Smooth muscle cell (in vitro differentiated cells): ENCODE results near the gene CLSTN2. TPM values are rescaled to one million over a fixed set of nuclear protein-coding genes. Genes with fewer than 3 reads are reported as not detected.
A peak's percentile ranks its signal among the peaks of the same experiment; 100 is the strongest.

Experiments
- DNase-seq: peaks from one replicate; lab custom pipeline; 2025; ENCODE audit not compliant: unreplicated experiment; lab: John Stamatoyannopoulos, UW
- H2AFZ ChIP-seq: fragments of 200-600 bp; sonication (generic); 2 replicates; pipeline ENCODE4 v1.6.0; 2016; ENCODE audit warnings: antibody characterized with exemption, low read depth, mild to moderate bottlenecking
- H3F3A ChIP-seq: fragments of 200-600 bp; sonication (generic); 2 replicates; pipeline ENCODE4 v1.6.0; 2017; ENCODE audit warnings: antibody characterized with exemption, low read depth
- H3K27ac ChIP-seq: fragments of 200-600 bp; sonication (generic); 2 replicates; pipeline ENCODE4 v1.5.1; 2016; ENCODE audit warnings: low read depth, mild to moderate bottlenecking
- H3K27me3 ChIP-seq: fragments of 200-600 bp; sonication (generic); 2 replicates; pipeline ENCODE4 v1.6.1; 2016; ENCODE audit warnings: low read depth, mild to moderate bottlenecking
- H3K36me3 ChIP-seq: fragments of 200-600 bp; sonication (generic); 2 replicates; pipeline ENCODE4 v1.5.1; 2016; ENCODE audit warnings: low read depth
- H3K4me1 ChIP-seq: fragments of 200-600 bp; sonication (generic); 2 replicates; pipeline ENCODE4 v1.5.1; 2016; ENCODE audit warnings: low read depth
- H3K4me2 ChIP-seq: fragments of 200-600 bp; sonication (generic); 2 replicates; pipeline ENCODE4 v1.6.0; 2016; ENCODE audit warnings: mild to moderate bottlenecking
- H3K4me3 ChIP-seq: fragments of 200-600 bp; sonication (generic); 2 replicates; pipeline ENCODE4 v1.5.1; 2016; ENCODE audit warnings: mild to moderate bottlenecking
- H3K79me2 ChIP-seq: fragments of 200-600 bp; sonication (generic); 2 replicates; pipeline ENCODE4 v1.6.0; 2016; ENCODE audit warnings: low read depth, mild to moderate bottlenecking
- H3K9ac ChIP-seq: fragments of 200-600 bp; sonication (generic); 2 replicates; pipeline ENCODE4 v1.6.0; 2016; ENCODE audit warnings: low read depth
- H3K9me3 ChIP-seq: fragments of 200-600 bp; sonication (generic); replicated peaks from 2 replicates; pipeline ENCODE4 v1.5.1; 2016; ENCODE audit warnings: low read depth
- H4K20me1 ChIP-seq: fragments of 200-600 bp; sonication (generic); 2 replicates; pipeline ENCODE4 v1.6.0; 2016; ENCODE audit warnings: low read depth
- CTCF ChIP-seq: fragments of 200-600 bp; sonication (generic); IDR thresholded peaks from 2 replicates; pipeline ENCODE4 v1.5.1; 2017; ENCODE audit warnings: borderline replicate concordance, mild to moderate bottlenecking, antibody characterized with exemption; ENCODE audit not compliant: insufficient read depth, poor library complexity, severe bottlenecking
- WGBS: methylation state at CpG from one replicate; pipeline ENCODE4 v1.1.7; 2016; ENCODE audit warnings: low lambda C conversion rate; 5-methylcytosine and 5-hydroxymethylcytosine counted together
- polyA plus RNA-seq: library from polyadenylated mRNA; unstranded; fragments of >200 nt; fragmentation: Nextera tagmentation; extraction: Ambion mirVana; gene quantifications from 2 replicates; pipeline ENCODE4 v1.2.1, GENCODE V29; 2016
- total RNA-seq: library from RNA; depleted of rRNA; stranded (reverse); fragments of >200 nt; gene quantifications from 2 replicates; pipeline ENCODE4 v1.2.3, GENCODE V29; 2014

Gene CLSTN2
- total and polyA plus RNA-seq, 2 experiments from 2014 or later = 0.91 to 1.5 TPM

DNA sequence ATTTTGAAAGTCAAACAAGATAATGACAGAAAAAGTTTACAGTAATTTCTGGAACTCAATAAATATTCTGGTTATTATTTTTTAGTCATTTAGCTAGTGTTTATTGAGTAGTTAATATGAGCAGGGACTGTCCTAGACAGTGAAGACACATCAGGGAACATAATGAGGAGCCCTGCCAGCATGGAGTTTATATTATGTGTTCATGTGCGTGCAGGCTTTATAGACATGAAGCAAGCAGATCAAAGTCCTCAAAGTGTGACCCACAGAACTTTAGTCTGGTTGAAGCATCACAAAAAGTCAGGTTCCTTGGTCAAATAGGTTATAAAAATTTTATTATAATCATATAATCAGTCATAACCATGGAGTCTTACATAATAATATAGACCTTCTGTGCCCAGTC, 289.3 kb downstream of the CLSTN2 start:
- Histone ChIP-seq H3K9ac (no peak overlapping the region), H3K79me2 (no peaks in the 10 kb centered on the region), H3K27ac (peak overlapping the region; percentile 1), H3K4me3 (no peak overlapping the region), H3K4me1 (no peaks in the 10 kb centered on the region), H4K20me1 (no peaks in the 10 kb centered on the region), H3K9me3 (no peaks in the 10 kb centered on the region), H3F3A (no peaks in the 10 kb centered on the region), H3K27me3 (no peaks in the 10 kb centered on the region), H3K36me3 (no peaks in the 10 kb centered on the region), H3K4me2 (no peak overlapping the region), H2AFZ (no peak overlapping the region)
- TF ChIP-seq CTCF = no peak
- no peak for DNase-seq
- 97% methylated on average over 1 of the region's 1 CpG for WGBS

DNA sequence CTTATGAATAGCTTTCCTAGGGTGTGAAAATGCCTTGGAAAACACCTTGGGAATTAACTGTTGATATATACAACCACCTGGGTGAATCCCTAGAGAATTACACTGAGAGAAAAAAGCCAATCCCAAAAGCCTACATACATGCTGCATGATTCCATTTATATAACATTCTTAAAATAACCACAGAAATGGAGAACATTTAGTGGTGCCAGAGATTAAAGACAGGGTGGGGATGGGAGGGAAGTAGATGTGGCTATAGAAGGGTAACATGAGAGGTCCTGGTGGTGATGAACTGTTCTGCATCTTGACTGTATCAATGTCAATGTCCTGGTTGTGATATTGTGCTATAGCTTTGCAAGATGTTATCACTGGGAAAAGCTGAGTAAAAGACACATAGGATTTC, 291.0 kb downstream of the CLSTN2 start:
- no peak overlapping the region for H2AFZ ChIP-seq
- no peaks in the 10 kb centered on the region for H3K4me1 ChIP-seq
- no peak overlapping the region for H3K27ac ChIP-seq
- H3K79me2 ChIP-seq = no peaks in the 10 kb centered on the region
- H4K20me1 ChIP-seq = no peaks in the 10 kb centered on the region
- no peaks in the 10 kb centered on the region for H3F3A ChIP-seq
- no peak for DNase-seq
- TF ChIP-seq CTCF = no peak
- H3K9me3 ChIP-seq = no peaks in the 10 kb centered on the region
- H3K4me2 ChIP-seq = no peak overlapping the region
- H3K36me3 ChIP-seq = no peaks in the 10 kb centered on the region
- H3K27me3 ChIP-seq = no peaks in the 10 kb centered on the region
- H3K9ac ChIP-seq = no peak overlapping the region
- no peak overlapping the region for H3K4me3 ChIP-seq

DNA sequence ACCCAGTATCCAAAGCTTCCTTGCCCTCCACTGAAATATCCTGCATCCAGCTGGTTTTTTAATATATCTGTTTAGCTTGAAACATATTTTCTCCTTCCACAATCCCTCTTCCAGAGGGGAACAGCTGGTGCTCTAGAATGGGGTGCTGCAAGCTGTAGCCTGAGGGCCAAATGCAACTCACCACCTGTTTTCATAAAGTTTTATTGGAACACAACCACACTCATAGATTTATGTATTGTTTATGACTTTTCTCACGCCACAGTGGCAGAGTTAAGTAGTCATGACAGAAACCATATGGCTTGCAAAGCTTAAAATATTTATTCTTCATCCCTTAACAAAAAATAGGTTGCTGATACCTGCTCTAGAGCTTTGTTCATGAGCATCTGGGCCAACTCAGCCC, 298.7 kb downstream of the CLSTN2 start:
- Histone ChIP-seq H4K20me1 (no peaks in the 10 kb centered on the region), H3K27ac (no peak overlapping the region), H3K27me3 (no peaks in the 10 kb centered on the region), H3K9ac (no peak overlapping the region), H3K79me2 (no peaks in the 10 kb centered on the region), H3K4me1 (no peaks in the 10 kb centered on the region), H3F3A (peaks cover 5% of the 10 kb centered on the region), H3K4me3 (no peak overlapping the region), H3K4me2 (no peak overlapping the region), H2AFZ (no peak overlapping the region), H3K9me3 (peaks cover 7% of the 10 kb centered on the region), H3K36me3 (no peaks in the 10 kb centered on the region)
- WGBS = 81% methylated on average over 1 of the region's 1 CpG
- DNase-seq = no peak
- no peak for TF ChIP-seq CTCF

GRCh38 chr3:140234256-140234655, 299.3 kb downstream of the CLSTN2 start:
- TF ChIP-seq CTCF = no peak
- H3F3A ChIP-seq = peaks cover 5% of the 10 kb centered on the region
- no peaks in the 10 kb centered on the region for H4K20me1 ChIP-seq
- no peaks in the 10 kb centered on the region for H3K27me3 ChIP-seq
- WGBS = 59% methylated on average over 4 of the region's 4 CpGs
- no peaks in the 10 kb centered on the region for H3K36me3 ChIP-seq
- no peak overlapping the region for H3K4me2 ChIP-seq
- no peak overlapping the region for H3K27ac ChIP-seq
- no peaks in the 10 kb centered on the region for H3K79me2 ChIP-seq
- H3K9me3 ChIP-seq = peaks cover 7% of the 10 kb centered on the region
- no peak overlapping the region for H3K9ac ChIP-seq
- no peak overlapping the region for H2AFZ ChIP-seq
- no peaks in the 10 kb centered on the region for H3K4me1 ChIP-seq
- no peak for DNase-seq
- no peak overlapping the region for H3K4me3 ChIP-seq
